ENCODE results near the gene SLC7A6. TPM values are rescaled to one million over a fixed set of nuclear protein-coding genes. Genes with fewer than 3 reads are reported as not detected.

Gene SLC7A6
- total and polyA plus RNA-seq, 2 experiments from 2014 or later, result 20.5 to 29.7 TPM

GRCh38 chr16:68233085-68233834 is 31.1 kb upstream of the SLC7A6 start:
- Histone ChIP-seq H3K36me3 (replicated peaks; ENCODE audit: insufficient read depth, low read depth) (no peaks in the 10 kb centered on the region), H3K27me3 (no peaks in the 10 kb centered on the region), H3K27ac (peak overlapping the region; percentile 100), H3K9me2 (replicated peaks; ENCODE audit: insufficient read depth) (no peaks in the 10 kb centered on the region), H3K4me3 (no peak overlapping the region), H3K4me1 (ENCODE audit: insufficient read depth) (peaks cover 28% of the 10 kb centered on the region), H3K79me2 (peaks cover 28% of the 10 kb centered on the region), H2AFZ (no peak overlapping the region), H4K20me1 (ENCODE audit: insufficient read depth, poor library complexity, severe bottlenecking) (peaks cover 9% of the 10 kb centered on the region), H3K9me3 (ENCODE audit: low read depth) (no peaks in the 10 kb centered on the region), H3K4me2 (peak overlapping the region; percentile 85)
- 88% methylated on average over 5 of the region's 5 CpGs for WGBS (ENCODE audit: low lambda C conversion rate, missing lambda C conversion rate)
- TF ChIP-seq EZH2 (IDR thresholded peaks at IDR 0.05; ENCODE audit: borderline replicate concordance), result no peak
- no peak for TF ChIP-seq CTCF (IDR thresholded peaks at IDR 0.05; ENCODE audit: poor library complexity)
- no peak for TF ChIP-seq EZH2phosphoT487 (IDR thresholded peaks at IDR 0.05; ENCODE audit: low read depth, severe bottlenecking, unreplicated experiment)
- no peak for DNase-seq (ENCODE audit: low spot score)

GRCh38 chr16:68233835-68234187 is 30.5 kb upstream of the SLC7A6 start:
- Histone ChIP-seq H3K9me2 (replicated peaks; ENCODE audit: insufficient read depth) (no peaks in the 10 kb centered on the region), H3K4me1 (ENCODE audit: insufficient read depth) (peaks cover 22% of the 10 kb centered on the region), H3K27me3 (no peaks in the 10 kb centered on the region), H3K36me3 (replicated peaks; ENCODE audit: insufficient read depth, low read depth) (no peaks in the 10 kb centered on the region), H3K9me3 (ENCODE audit: low read depth) (no peaks in the 10 kb centered on the region), H4K20me1 (ENCODE audit: insufficient read depth, poor library complexity, severe bottlenecking) (peaks cover 9% of the 10 kb centered on the region), H3K4me3 (no peak overlapping the region), H3K27ac (peak overlapping the region; percentile 100), H3K4me2 (peak overlapping the region; percentile 85), H2AFZ (no peak overlapping the region), H3K79me2 (peaks cover 28% of the 10 kb centered on the region)
- DNase-seq (ENCODE audit: low spot score), result no peak
- 58% methylated on average over 8 of the region's 8 CpGs for WGBS (ENCODE audit: low lambda C conversion rate, missing lambda C conversion rate)
- no peak for TF ChIP-seq EZH2phosphoT487 (IDR thresholded peaks at IDR 0.05; ENCODE audit: low read depth, severe bottlenecking, unreplicated experiment)
- TF ChIP-seq CTCF (IDR thresholded peaks at IDR 0.05; ENCODE audit: poor library complexity), result no peak
- TF ChIP-seq EZH2 (IDR thresholded peaks at IDR 0.05; ENCODE audit: borderline replicate concordance), result no peak

GRCh38 chr16:68234188-68235107 is 29.9 kb upstream of the SLC7A6 start:
- Histone ChIP-seq H3K4me2 (peak overlapping the region; percentile 85), H3K27me3 (no peaks in the 10 kb centered on the region), H3K4me3 (peak overlapping the region; percentile 80), H3K27ac (peak overlapping the region; percentile 100), H3K36me3 (replicated peaks; ENCODE audit: insufficient read depth, low read depth) (no peaks in the 10 kb centered on the region), H3K4me1 (ENCODE audit: insufficient read depth) (peaks cover 21% of the 10 kb centered on the region), H3K9me2 (replicated peaks; ENCODE audit: insufficient read depth) (no peaks in the 10 kb centered on the region), H3K9me3 (ENCODE audit: low read depth) (no peaks in the 10 kb centered on the region), H3K79me2 (peaks cover 28% of the 10 kb centered on the region), H4K20me1 (ENCODE audit: insufficient read depth, poor library complexity, severe bottlenecking) (peaks cover 9% of the 10 kb centered on the region), H2AFZ (no peak overlapping the region)
- no peak for TF ChIP-seq EZH2phosphoT487 (IDR thresholded peaks at IDR 0.05; ENCODE audit: low read depth, severe bottlenecking, unreplicated experiment)
- TF ChIP-seq EZH2 (IDR thresholded peaks at IDR 0.05; ENCODE audit: borderline replicate concordance), result no peak
- no peak for TF ChIP-seq CTCF (IDR thresholded peaks at IDR 0.05; ENCODE audit: poor library complexity)
- 37% methylated on average over 13 of the region's 13 CpGs for WGBS (ENCODE audit: low lambda C conversion rate, missing lambda C conversion rate)
- DNase-seq (ENCODE audit: low spot score), result peak; percentile 93
